Left kidney (tissue), 2 donors: ENCODE data around the gene RCSD1. TPM values are rescaled to one million over a fixed set of nuclear protein-coding genes. Genes with fewer than 3 reads are reported as not detected.
A peak's percentile ranks its signal among the peaks of the same experiment; 100 is the strongest.

Source experiments
- DNase-seq: peaks from one replicate; pipeline ENCODE4 v3.0.0-alpha.2; 2013
- polyA plus RNA-seq: library from polyadenylated mRNA; unstranded; fragments of 120-200 nt; gene quantifications from one replicate; pipeline ENCODE4 v1.2.1, GENCODE V29; 2013; ENCODE audit not compliant: insufficient read length

Gene RCSD1
- polyA plus RNA-seq, 1 donor: 12.0 TPM

DNA sequence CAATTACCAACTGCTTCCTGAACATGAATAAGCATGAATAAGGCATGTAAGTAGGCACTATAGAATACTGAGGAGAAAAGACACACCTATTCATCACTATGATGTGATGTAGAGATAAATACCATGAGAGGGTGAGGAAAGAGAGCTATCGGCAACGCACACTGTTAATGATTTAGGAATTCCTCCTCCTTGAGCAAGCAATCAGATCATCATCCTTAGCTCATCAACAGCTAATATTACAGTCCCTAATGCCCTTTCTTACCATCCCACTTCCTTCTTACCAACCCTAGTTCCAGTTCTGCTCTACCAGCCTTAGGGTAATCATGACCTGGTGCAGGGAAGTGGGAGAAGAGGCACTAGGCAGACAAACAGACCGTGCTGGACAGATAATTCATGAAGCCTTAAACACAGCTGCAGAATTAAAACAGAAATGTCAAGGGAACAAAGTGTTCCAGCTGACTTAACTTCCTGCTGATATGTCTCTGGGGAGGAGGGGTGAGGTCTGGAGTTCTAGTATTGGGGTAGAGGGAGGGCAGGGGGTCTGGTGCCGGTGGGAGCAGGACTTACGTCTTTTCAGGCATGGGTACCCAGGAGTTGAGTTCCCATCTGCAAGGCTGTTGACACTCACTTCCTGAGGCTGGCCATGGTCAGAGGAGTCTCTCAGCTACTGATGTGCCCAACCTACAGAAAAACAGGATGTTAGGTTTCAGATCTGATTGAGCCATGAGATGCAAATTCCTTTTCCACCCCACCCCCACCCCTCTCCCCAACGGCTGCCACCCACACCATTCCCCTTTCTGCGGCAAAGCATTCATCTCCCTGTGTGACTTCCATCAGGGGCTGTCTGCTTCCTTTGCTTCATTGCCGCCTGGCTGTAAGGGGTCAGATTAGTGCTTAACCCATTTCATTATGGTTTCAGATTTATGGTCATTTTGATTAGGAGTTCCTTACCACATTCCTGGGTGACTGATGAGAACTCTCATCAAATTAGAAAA lies 12.6 kb upstream of the RCSD1 start:
- DNase-seq: no peak

DNA sequence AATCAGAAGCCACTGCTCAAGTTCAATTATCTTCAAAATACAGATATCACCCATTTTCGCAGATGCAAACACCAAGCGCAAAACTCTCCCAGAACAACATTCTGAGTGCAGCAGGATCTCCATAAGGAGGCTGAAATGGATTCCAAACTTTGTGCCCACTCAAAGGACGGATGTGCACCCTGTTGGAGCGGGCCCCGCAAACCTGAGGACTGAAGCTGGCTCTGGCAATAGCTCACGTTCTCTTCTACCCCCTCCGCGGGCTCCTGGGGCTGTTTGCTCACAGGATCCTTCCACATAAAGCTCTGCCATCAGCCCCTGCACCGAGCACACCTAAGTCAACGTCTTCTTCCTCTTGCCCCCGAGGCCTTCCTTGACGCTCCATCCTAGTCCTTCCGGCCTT lies 11.7 kb upstream of the RCSD1 start:
- DNase-seq: no peak

DNA sequence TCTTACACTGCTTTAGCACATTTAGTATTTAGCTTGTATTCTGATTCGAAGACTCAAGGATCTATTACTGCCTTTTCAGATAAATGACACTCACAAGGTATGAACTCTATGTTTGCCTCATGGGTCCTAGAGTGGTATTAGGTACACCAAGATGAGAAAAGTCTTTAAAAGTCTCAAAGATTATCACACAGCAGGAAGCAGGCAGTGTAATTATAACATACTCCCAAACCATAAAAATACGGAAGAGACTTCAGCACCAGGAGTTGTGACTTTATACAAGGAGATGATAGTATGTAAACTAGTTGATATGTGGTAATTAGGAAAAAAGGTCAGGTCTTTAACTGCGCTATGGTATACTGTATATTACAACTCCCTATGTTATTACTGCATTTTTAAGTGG lies 11.2 kb upstream of the RCSD1 start:
- no peak for DNase-seq

DNA sequence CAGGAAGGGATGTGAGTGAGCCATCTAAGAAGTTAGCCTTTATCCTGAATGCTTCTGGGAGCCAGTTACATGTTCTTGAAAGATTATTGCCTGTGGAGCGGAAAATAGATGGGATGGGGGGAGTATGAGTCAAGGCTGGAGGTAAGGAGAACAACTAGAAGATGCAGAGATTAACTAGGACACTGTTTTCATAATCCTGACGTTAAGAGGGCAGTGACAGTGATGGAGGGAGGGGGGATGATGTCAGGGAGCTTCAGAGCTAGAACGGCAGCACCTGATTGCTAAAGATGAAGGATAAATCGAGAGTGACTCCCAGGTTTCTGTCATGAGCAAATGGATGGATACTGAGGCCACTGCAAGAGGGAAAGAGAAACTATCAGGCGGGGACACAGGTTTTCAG lies 10.0 kb upstream of the RCSD1 start:
- no peak for DNase-seq

DNA sequence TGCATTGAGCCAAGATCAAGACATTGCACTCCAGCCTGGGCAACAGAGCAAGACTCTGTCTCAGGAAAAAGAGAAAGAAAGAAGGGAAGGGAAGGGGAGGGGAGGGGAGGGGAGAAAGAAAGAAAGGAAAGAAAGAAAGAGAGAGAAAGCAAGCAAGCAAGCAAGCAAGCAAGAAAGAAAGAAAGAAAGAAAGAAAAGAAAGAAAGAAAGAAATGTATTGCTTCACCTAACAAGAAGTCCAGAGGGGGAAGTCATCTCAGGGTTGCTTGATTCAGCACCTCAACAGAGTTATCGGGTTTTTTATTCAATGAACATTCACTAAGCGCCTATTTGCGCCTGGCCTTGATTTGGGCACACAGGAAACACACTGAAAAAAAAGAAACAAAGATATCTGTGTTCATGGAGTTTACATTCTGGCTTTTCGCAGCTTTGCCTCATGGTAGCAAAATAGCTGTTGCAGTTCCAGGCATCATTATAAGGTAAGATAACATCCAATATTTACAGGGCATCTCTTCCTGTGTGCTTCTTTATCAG lies 8.2 kb upstream of the RCSD1 start:
- DNase-seq: no peak

DNA sequence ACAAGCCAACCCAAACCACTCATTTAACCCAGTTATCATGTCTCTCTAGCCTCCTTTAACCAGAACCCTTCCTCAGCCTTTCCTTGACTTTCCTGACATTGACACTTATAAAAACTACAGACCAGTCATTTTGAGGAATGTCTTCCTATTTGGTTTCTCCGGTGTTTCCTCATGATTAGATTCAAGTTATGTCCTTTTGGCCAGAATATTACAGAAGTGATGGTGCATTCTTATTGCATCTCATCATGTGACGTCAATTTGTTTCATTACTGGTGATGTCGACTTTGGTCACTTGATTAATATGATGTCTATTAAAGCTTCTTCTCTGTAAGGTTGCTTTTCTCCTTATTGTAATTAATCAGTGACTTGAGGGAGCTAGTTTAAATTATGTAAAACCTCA lies 6.1 kb upstream of the RCSD1 start:
- DNase-seq: no peak

DNA sequence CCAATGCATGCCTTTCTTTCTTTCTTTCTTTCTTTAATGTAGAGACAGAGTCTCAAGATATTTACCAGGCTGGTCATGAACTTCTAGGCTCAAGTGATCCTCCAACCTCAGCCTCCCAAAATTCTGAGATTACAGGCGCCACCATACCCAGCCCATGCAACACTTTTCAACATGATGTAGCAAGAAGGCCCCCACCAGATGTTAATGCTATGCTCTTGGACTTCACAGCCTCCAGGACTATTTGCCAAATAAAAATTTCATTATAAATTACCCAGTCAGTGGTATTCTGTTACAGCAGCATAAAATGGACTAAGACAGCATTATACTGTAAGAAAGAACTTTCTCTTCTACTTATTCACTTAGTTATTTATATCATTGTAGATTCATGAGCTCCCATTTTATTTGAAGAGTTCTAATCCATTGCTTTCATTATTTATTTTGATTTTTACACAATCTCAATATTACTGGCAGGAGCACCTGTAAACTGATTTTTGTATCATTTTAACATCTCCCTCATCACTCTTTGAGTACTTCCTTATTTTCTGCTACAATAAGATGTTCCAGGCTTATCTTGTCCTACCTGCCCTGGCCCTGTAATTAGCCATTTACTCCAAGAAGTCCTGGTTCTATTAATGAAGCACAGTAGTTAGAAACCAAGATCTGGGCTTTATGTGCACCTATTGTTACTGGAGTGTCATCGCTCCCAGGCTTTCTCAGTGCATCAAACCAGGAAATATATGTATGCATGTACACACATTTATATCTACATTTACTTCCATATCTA lies 4.8 kb upstream of the RCSD1 start:
- DNase-seq: no peak

DNA sequence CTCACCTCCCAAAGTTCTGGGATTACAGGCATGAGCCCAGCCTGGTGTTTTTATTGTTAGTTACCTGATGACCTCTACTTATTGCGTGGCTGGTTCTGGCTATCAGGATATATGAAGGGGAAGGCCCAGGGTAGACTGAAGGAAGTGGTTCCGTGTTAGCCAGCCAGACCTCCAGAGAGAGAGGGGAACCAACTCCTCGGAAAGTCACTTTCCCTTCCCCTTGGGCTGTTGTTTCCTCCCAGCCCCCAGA lies 2.5 kb upstream of the RCSD1 start:
- no peak for DNase-seq

DNA sequence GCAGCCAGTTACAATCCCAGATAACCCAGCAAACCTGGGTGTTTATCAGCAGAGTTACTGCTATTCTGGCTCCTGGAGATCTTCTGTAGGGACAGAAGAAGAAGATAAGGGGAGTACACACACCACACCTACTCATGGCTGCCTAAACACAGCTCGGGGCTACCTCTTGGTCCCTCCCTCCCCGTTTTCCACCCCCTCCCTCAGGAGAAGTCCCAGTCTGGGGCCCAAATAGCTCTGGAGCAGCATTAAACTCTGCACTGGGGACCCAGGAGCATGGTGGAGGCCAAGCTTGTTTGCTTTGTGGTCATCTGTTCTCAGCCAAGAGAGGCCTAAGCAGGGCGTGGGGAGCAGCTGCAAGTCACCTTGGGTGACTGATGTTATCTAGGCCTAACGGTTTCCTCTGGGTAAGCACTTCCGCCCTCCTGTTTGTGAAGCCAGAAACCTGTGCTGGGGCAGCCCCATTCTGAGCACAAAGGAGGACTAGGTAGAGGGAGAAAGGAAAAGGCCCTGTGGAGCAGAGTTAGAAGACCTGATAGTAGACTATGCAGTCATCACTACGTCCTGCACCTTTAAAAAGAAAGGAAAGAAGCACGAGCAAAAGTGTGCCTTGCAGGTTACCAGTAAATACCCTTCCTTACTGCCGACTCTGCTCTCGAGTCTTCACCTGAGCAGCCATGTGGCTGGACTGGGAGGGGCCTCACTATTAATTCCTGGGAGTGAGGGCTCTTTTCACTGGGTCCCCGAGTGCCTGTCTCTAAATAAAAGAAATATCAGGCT lies 2.0 kb upstream of the RCSD1 start:
- no peak for DNase-seq

DNA sequence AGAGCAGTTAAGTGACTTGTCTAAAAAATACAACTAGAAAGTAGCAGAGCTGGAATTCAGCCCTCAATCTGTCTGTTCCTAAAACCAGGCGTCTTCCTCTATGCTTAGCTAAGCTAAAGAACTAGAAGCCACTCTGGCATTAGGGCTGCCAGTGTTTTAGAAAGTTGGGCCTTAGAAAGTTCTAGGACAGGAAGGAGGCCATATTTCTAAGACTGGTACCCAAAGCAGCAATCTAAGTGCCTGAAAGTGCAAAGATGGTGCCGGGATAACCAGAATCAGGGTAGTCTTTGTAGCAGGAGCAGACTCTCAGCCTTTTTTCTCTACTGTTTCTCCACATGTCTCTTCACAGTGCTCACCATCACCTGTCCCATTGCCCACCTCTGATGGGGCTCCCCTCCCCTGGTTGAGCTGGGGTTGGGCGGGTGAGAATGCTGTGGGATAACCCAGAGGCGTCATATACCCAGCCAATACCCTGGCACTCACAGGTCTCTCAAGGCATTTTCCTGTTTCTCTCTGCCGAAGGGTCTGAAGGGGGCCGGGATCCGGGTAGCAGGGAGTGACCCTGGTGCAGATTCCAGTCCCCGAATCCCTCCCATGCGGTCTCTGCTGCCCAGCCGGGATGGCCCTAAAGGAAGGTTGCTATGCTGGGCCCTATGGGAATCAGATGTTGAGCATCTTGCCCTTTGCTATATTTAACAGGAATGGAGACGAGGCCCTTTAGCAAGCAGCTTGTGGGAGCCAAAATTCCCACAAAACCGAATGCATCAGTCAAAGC lies 1.1 kb upstream of the RCSD1 start:
- DNase-seq: no peak

DNA sequence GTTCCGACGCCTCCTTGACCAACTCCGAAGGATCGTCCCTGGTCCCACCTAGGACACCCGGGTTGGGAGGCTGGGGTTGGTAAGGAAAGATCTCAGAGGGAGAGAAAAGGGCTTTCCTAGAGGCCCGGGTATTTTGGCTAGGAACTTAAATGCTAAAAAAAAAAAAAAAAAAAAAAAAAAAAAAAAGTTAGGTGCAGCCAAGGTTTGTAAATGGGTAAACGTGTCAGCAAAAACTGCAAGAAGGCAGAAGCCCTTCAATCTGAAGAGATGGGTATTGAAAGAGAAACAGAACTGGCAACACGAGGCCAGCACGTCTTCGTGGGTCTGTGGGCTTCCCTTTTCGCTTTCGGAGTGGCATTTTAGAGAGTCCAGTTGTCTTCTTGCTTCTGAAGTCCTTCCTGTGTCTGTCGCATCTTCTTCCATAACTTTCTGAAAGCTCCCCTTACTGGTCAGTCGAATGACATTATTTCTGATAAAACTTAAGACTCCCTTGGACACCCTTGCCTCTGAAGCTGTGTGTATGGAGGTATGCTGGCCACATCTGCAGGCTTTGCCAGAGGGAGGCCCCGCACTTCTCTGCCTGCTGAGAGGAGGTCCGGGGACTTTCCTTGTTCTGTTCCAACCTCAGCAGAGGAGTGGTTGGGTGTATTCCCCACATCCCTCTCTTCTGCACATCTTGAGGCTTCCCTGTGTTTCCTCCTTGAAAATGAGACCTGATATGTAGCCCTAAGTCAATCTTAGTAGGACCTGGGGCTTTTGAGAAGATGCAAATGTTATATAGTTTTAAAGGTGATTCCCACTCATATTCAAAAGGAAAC lies 745 bp downstream of the RCSD1 start:
- DNase-seq: no peak

DNA sequence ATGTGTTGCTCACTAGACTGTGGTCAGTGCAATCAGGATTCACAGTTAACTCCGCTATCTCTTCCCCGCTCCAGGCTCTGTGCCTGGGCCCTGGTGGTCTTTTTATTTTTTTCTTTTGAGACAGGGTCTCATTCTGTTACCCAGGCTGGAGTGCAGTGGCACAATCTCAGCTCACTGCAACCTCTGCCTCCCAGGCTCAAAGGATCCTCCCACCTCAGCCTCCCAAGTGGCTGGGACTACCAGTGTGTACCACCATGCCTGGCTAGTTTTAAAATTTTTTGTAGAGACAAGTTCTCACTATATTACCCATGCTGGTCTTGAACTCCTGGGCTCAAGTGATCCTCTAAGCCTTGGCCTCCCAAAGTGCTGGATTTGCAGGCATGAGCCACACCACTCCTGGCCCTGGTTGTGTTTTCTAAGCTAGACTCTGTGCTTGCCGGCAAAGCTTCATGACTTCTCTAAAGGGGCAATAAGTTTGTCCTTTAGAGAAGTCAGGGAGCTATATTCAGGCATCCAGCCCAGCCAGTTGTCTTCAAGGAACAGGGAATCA lies 1.4 kb downstream of the RCSD1 start:
- DNase-seq: no peak

DNA sequence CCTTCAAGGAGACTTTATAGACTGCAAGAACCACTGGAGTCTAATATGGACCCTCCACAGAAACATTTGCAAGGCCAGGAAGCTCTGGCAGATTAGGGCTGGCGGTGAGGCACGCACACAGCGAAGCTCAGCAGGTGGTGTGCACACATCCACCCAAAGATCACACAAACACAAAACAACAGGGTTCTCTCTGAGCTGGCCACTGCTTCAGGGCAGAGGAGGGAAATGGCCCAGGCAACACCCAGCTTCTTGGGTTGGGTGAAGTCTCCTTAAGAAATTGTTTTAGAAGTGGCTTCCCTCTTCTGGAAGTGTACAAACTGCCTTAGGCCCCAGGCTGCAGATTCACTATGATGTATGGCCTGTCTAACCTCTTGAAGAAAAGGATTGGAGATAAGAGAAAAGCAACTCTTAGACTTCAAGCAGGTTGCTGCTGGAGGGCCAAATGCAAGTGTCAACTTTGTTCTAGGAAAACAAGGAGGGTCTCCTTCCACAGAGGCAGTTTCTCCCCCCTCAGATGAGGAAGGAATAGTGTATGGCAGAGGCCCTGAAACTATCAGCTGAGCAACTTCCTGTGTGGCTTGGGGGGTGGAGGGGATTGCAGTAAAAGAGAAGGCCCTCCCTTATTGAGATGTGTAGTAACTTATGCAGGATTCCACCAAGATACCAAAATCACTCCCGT lies 2.0 kb downstream of the RCSD1 start:
- no peak for DNase-seq

DNA sequence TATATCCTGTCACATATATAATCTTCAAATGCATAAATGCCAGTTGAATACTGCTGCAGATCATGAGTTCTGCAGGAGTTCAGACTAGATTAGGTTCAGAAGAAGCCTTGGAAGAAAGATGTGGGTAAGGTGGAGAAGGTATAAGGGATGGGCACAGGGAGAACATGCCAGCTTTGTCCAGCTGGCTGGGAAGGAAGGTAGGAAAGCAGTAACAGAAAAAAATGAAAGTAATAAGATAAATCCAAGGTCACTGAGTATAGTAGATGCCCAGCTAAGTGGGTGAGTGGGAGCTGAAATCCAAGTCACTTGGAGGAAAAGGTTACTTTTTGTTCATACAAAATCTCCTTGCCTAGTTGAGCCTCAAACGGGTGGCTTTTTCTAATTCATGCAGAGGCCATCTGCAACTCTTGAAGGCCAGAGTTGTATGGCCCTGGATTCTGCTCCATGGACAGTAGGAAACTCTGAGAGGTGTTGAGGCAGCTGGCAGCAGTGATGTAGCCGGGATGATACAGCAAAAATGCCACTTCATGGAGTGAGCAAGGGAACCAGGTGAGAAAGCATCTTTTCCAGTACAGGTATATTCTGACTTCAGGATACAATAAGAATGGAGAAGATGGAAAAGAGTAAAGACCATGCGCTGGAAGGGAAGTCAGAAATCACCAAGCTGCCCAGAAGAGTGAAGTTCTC lies 3.4 kb downstream of the RCSD1 start:
- no peak for DNase-seq

DNA sequence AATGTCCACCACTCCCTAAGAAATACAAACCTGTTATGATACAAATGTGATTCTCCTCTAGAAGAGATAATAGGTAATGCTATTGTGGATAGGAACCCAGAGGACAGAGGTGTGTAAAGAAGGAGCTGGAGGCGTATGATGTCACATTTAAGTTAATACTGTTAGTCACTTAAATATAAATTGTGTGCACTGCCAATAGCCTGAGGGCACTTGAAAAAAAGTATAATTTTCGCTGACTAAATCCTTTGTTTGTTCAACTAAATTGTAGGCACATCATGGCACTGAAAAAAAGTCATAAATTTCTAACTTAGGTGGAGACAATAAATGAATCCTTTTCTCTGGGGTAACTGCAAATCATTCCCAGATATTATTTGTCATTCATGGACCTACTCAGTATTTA lies 4.4 kb downstream of the RCSD1 start:
- DNase-seq: no peak

DNA sequence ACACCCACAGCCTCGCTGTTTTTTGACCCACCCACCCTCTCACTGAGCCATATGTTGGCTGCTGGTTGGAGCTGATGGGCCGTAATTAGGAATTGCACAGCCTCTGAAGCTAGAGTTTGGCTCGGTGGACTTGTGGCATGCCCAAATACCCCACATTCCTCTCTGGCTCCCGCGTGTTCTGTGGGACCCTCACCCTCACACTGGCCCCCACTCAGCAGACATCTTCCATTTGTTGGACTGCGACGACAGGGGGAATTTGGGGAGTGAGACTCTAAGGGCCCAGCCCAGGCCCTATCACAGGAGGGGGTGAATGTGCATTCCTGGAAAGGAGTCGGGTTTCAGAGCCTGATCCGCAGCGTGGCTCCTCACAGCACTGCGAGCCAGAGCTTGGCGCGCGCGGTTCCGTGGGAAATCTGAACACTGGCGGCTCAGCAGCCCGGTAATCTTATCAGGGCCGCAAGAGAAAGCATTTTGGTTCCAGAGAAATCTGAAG lies 5.2 kb downstream of the RCSD1 start:
- peak; percentile 46 for DNase-seq

DNA sequence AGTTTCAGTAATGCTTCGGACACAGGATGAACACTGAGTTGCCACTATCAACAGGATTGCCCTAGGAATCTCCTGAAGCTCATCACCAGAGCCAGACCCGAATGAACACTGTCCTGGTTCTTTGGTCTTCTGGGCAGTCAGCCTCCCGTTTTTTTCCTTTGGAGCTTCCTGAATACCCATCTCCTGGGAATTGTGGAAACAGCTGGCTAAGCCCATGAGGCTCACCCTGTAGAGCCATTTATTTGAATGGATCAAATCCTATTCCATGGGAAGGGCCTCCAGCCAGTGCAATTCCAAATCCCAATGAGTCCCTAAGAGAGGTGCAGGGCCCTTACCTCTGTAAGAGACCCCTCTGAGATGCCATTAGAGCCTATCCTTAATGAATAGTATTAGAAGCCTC lies 5.9 kb downstream of the RCSD1 start:
- DNase-seq: no peak

DNA sequence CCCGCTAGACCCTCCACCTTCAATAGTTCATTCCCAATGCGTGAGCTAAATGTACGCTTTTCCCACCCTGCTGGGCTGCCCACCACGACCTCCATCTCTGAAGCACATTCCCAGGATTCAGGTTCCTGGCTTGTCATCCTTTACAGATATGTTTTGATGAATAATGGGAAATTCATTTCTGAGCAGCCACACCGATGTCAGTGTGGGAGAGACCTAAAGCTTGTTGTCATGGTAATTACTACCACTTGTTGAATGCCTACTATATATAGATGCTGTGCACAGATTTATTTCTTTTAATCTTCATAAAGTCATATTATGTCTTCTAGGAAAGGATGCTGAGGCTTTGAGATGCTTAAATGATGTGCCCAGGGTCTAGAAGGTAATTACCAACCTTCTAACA lies 8.0 kb downstream of the RCSD1 start:
- no peak for DNase-seq

DNA sequence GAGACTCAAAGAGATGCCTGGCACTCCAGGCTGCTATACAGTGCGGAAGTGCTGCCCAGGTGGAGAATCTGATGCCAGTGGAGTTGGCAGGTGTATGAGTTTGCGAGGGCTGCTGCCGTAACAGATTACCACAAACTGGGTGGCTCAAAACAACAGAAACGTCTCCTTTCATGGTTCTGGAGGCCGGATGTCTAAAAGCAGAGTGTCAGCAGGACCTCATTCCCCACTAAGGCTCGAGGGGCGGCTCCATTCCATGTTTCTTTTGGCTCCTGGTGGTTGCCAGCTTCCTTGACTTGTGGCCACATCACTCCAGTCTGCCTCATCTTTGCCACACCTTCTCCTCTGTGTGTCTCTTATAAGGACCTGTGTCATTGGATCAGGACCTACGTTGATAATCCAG lies 10.0 kb downstream of the RCSD1 start:
- no peak for DNase-seq
